Activated CD8-positive, alpha-beta T cell treated with anti-CD3 and anti-CD28 coated beads for 36 hours (primary cell): ENCODE results near the gene RALGDS. TPM values are rescaled to one million over a fixed set of nuclear protein-coding genes. Genes with fewer than 3 reads are reported as not detected.

ENCODE experiments used
- ATAC-seq: fragments of 200-7000 bp; cut with Tn5 transposase; one replicate; pipeline ENCODE4 v1.10.0; 2021; ENCODE audit warnings: mild to moderate bottlenecking, moderate library complexity
- CTCF ChIA-PET: fragments of 350-600 bp; sonication (Branson Sonifier 250); formaldehyde crosslinking; loops from one replicate; lab custom pipeline; 2021; ENCODE audit warnings: antibody characterized with exemption; lab: Charles Lee
- POLR2A ChIA-PET: fragments of 350-600 bp; sonication (Branson Sonifier 250); formaldehyde crosslinking; loops from one replicate; lab custom pipeline; 2021; ENCODE audit warnings: antibody characterized with exemption; lab: Charles Lee
- DNase-seq: peaks from one replicate; pipeline ENCODE4 v3.0.0-alpha.2; 2020
- H3K27ac Mint-ChIP-seq: one replicate; pipeline ENCODE4 v1.8.0; 2021; ENCODE audit warnings: mild to moderate bottlenecking, mixed read lengths
- H3K27me3 Mint-ChIP-seq: one replicate; pipeline ENCODE4 v1.8.0; 2021; ENCODE audit warnings: mixed read lengths
- H3K36me3 Mint-ChIP-seq: one replicate; pipeline ENCODE4 v1.8.0; 2021; ENCODE audit warnings: low read depth, mixed read lengths
- H3K4me1 Mint-ChIP-seq: one replicate; pipeline ENCODE4 v1.8.0; 2021; ENCODE audit warnings: low read depth, mixed read lengths
- H3K4me3 Mint-ChIP-seq: one replicate; pipeline ENCODE4 v1.8.0; 2021; ENCODE audit warnings: mild to moderate bottlenecking, moderate library complexity, mixed read lengths
- H3K9me3 Mint-ChIP-seq: one replicate; pipeline ENCODE4 v1.8.0; 2021; ENCODE audit warnings: mixed read lengths
- CTCF ChIP-seq: fragments of 200-600 bp; IDR thresholded peaks from one replicate; pipeline ENCODE4 v1.8.0; 2022; ENCODE audit warnings: antibody characterized with exemption, mild to moderate bottlenecking
- intact Hi-C: fragments of 100-400 bp; cut with micrococcal nuclease; formaldehyde crosslinking; loops from one replicate; pipeline ENCODE4 v1.10.0; 2022
- total RNA-seq, 2 experiments: library from RNA; stranded (reverse); gene quantifications; one replicate each; pipeline ENCODE4 v1.2.3, GENCODE V29; 2021

RALGDS gene
- total RNA-seq, 2 experiments from 2014 or later = 80.5 to 88.2 TPM

- Mint-ChIP-seq H3K4me3 (no peak overlapping the region), H3K36me3 (peaks cover 8% of the 10 kb centered on the region), H3K9me3 (no peaks in the 10 kb centered on the region), H3K27me3 (no peaks in the 10 kb centered on the region), H3K27ac (no peak overlapping the region), H3K4me1 (peaks cover 72% of the 10 kb centered on the region)
- CTCF ChIA-PET = interaction anchor here (1.0 to 22.4 kb wide), 5 partner anchors 15 to 95 kb away, joined by 3 to 376 read pairs (median 3); no protein-coding TSS in a partner anchor
- POLR2A ChIA-PET = interaction anchor here (1.0 to 2.2 kb wide), 6 partner anchors 8 to 29 kb away, joined by 3 to 6 read pairs (median 4); no protein-coding TSS in a partner anchor
- no peak for DNase-seq
- no peak for ATAC-seq
- TF ChIP-seq CTCF = no peak
- intact Hi-C loops = no loop called here
Observed at GRCh38 chr9:133117271-133118178, 3.5 kb downstream of the RALGDS start.

- ChIA-PET CTCF (interaction anchor here (0.6 to 22.4 kb wide), 7 partner anchors 10 to 1079 kb away, joined by 3 to 376 read pairs (median 3); no protein-coding TSS in a partner anchor), POLR2A (interaction anchor here (0.7 to 2.5 kb wide), 6 partner anchors 8 to 29 kb away, joined by 3 to 11 read pairs (median 4); no protein-coding TSS in a partner anchor)
- peaks cover 67% of the 10 kb centered on the region for H3K4me1 Mint-ChIP-seq
- H3K4me3 Mint-ChIP-seq = no peak overlapping the region
- ATAC-seq (no peak), DNase-seq (no peak)
- peaks cover 9% of the 10 kb centered on the region for H3K36me3 Mint-ChIP-seq
- no peaks in the 10 kb centered on the region for H3K27me3 Mint-ChIP-seq
- H3K9me3 Mint-ChIP-seq = no peaks in the 10 kb centered on the region
- TF ChIP-seq CTCF = no peak
- H3K27ac Mint-ChIP-seq = peak overlapping the region; percentile 85
- intact Hi-C loops = no loop called here
Observed at GRCh38 chr9:133116346-133117231, 4.5 kb downstream of the RALGDS start.

GRCh38 chr9:133115604-133116345 is 5.3 kb downstream of the RALGDS start:
- peak overlapping the region; percentile 85 for H3K27ac Mint-ChIP-seq
- ChIA-PET POLR2A (interaction anchor here (0.6 to 2.5 kb wide), 8 partner anchors 9 to 104 kb away, joined by 3 to 11 read pairs (median 4); no protein-coding TSS in a partner anchor), CTCF (interaction anchor here (0.8 to 22.4 kb wide), 5 partner anchors 9 to 94 kb away, joined by 3 to 376 read pairs (median 3); no protein-coding TSS in a partner anchor)
- peak; percentile 90 for ATAC-seq
- peaks cover 10% of the 10 kb centered on the region for H3K36me3 Mint-ChIP-seq
- intact Hi-C loops = no loop called here
- DNase-seq = peak; percentile 91
- no peak for TF ChIP-seq CTCF
- no peaks in the 10 kb centered on the region for H3K27me3 Mint-ChIP-seq
- H3K4me3 Mint-ChIP-seq = peak overlapping the region; percentile 55
- H3K4me1 Mint-ChIP-seq = peaks cover 64% of the 10 kb centered on the region
- no peaks in the 10 kb centered on the region for H3K9me3 Mint-ChIP-seq

- CTCF ChIA-PET = interaction anchor here (0.6 to 22.4 kb wide), 6 partner anchors 10 to 1019 kb away, joined by 3 to 376 read pairs (median 3); no protein-coding TSS in a partner anchor
- ATAC-seq = no peak
- peaks cover 14% of the 10 kb centered on the region for H3K36me3 Mint-ChIP-seq
- no peaks in the 10 kb centered on the region for H3K9me3 Mint-ChIP-seq
- peak overlapping the region; percentile 24 for H3K4me3 Mint-ChIP-seq
- POLR2A ChIA-PET = interaction anchor here (0.6 to 2.5 kb wide), 6 partner anchors 9 to 103 kb away, joined by 3 to 11 read pairs (median 4); no protein-coding TSS in a partner anchor
- peaks cover 66% of the 10 kb centered on the region for H3K4me1 Mint-ChIP-seq
- DNase-seq = no peak
- TF ChIP-seq CTCF = no peak
- H3K27ac Mint-ChIP-seq = peak overlapping the region; percentile 85
- no peaks in the 10 kb centered on the region for H3K27me3 Mint-ChIP-seq
- intact Hi-C loops = no loop called here
Observed at GRCh38 chr9:133114886-133115603, 6.0 kb downstream of the RALGDS start.
